GM12891 (cell line): Measurements from ENCODE around the gene C8B.

Experiments used
- DNase-seq: peaks from one replicate; pipeline ENCODE4 v3.0.0; 2011; ENCODE audit warnings: low spot score; ENCODE audit not compliant: insufficient read length
- FAIRE-seq: peaks from 2 replicates; lab custom pipeline; 2011; peaks lifted over from hg19 to GRCh38; lab: Jason Lieb, UNC
- PAX5 ChIP-seq: IDR thresholded peaks from 2 replicates; pipeline ENCODE4 v1.6.1; 2011; ENCODE audit warnings: low read length, moderate library complexity, mild to moderate bottlenecking; ENCODE audit not compliant: insufficient read depth, severe bottlenecking
- POLR2A ChIP-seq: IDR thresholded peaks from 2 replicates; pipeline ENCODE4 v1.6.1; 2011; ENCODE audit warnings: low read depth, low read length, control low read depth
- POLR2AphosphoS5 ChIP-seq: IDR thresholded peaks from 2 replicates; pipeline ENCODE4 v1.6.1; 2011; ENCODE audit warnings: low read depth, low read length, control low read depth
- POU2F2 ChIP-seq: IDR thresholded peaks from 2 replicates; pipeline ENCODE4 v1.6.1; 2011; ENCODE audit warnings: low read depth, mild to moderate bottlenecking, control low read depth, low read length, moderate library complexity
- SPI1 ChIP-seq: IDR thresholded peaks from 2 replicates; pipeline ENCODE4 v1.6.1; 2011; ENCODE audit warnings: low read depth, low read length, control low read depth
- TAF1 ChIP-seq: IDR thresholded peaks from 2 replicates; pipeline ENCODE4 v1.6.1; 2011; ENCODE audit warnings: low read depth, low read length, control low read depth

C8B gene

GRCh38 chr1:56938646-56939045, 27.2 kb downstream of the C8B start:
- DNase-seq (no peak), FAIRE-seq (no peak)
- TF ChIP-seq POU2F2 = no peak

- no peak for FAIRE-seq
- no peak for TF ChIP-seq SPI1
- TF ChIP-seq POU2F2 = no peak
- no peak for TF ChIP-seq POLR2AphosphoS5
- no peak for TF ChIP-seq TAF1
- TF ChIP-seq PAX5 = no peak
- TF ChIP-seq POLR2A = no peak
- DNase-seq = no peak
Observed at GRCh38 chr1:56934430-56935060, 31.3 kb downstream of the C8B start.

- FAIRE-seq = no peak
- DNase-seq = no peak
- TF ChIP-seq TAF1 = no peak
- no peak for TF ChIP-seq SPI1
- TF ChIP-seq PAX5 = no peak
- no peak for TF ChIP-seq POU2F2
- TF ChIP-seq POLR2AphosphoS5 = no peak
- TF ChIP-seq POLR2A = no peak
Observed at GRCh38 chr1:56933606-56934005, 32.2 kb downstream of the C8B start.

- no peak for DNase-seq
- TF ChIP-seq TAF1 (no peak), SPI1 (no peak), POLR2A (no peak), POLR2AphosphoS5 (no peak), PAX5 (no peak), POU2F2 (no peak)
- FAIRE-seq = no peak
Observed at GRCh38 chr1:56933161-56933560, 32.7 kb downstream of the C8B start.

- FAIRE-seq (no peak), DNase-seq (no peak)
- TF ChIP-seq POU2F2 (no peak), TAF1 (no peak), PAX5 (no peak), POLR2A (no peak), SPI1 (no peak), POLR2AphosphoS5 (no peak)
Observed at GRCh38 chr1:56931686-56932085, 34.1 kb downstream of the C8B start.

GRCh38 chr1:56931211-56931610, 34.6 kb downstream of the C8B start:
- DNase-seq (no peak), FAIRE-seq (no peak)
- TF ChIP-seq SPI1 (no peak), POLR2AphosphoS5 (no peak), POU2F2 (no peak), POLR2A (no peak), TAF1 (no peak), PAX5 (no peak)

GRCh38 chr1:56929492-56929891, 36.3 kb downstream of the C8B start:
- TF ChIP-seq POLR2AphosphoS5 (no peak), SPI1 (no peak), TAF1 (no peak), POLR2A (no peak), POU2F2 (no peak), PAX5 (no peak)
- DNase-seq (no peak), FAIRE-seq (no peak)

- DNase-seq = no peak
- FAIRE-seq = no peak
- TF ChIP-seq TAF1 (no peak), POLR2A (no peak), POU2F2 (no peak), POLR2AphosphoS5 (no peak), PAX5 (no peak), SPI1 (no peak)
Observed at GRCh38 chr1:56927986-56928385, 37.8 kb downstream of the C8B start.

- no peak for TF ChIP-seq PAX5
- TF ChIP-seq SPI1 = no peak
- no peak for TF ChIP-seq POU2F2
- TF ChIP-seq TAF1 = no peak
- no peak for TF ChIP-seq POLR2A
- no peak for TF ChIP-seq POLR2AphosphoS5
- FAIRE-seq = no peak
- no peak for DNase-seq
Observed at GRCh38 chr1:56927171-56927570, 38.6 kb downstream of the C8B start.

GRCh38 chr1:56925193-56925592, 40.6 kb downstream of the C8B start:
- no peak for DNase-seq
- TF ChIP-seq POLR2AphosphoS5 (no peak), POU2F2 (no peak), PAX5 (no peak), TAF1 (no peak), SPI1 (no peak), POLR2A (no peak)
- no peak for FAIRE-seq

GRCh38 chr1:56924116-56924515, 41.7 kb downstream of the C8B start:
- no peak for FAIRE-seq
- no peak for DNase-seq

More at GRCh38 chr1:56924116-56924515, 41.7 kb downstream of the C8B start:
- TF ChIP-seq POLR2AphosphoS5 (no peak), TAF1 (no peak), POLR2A (no peak), SPI1 (no peak), POU2F2 (no peak), PAX5 (no peak)
